Glutamatergic neuron (in vitro differentiated cells): Measurements from ENCODE around the gene SRSF11. TPM values are rescaled to one million over a fixed set of nuclear protein-coding genes. Genes with fewer than 3 reads are reported as not detected.

Experiments used
- DNase-seq: peaks from one replicate; pipeline ENCODE4 v3.0.0; 2022
- H3K27ac Mint-ChIP-seq: one replicate; pipeline ENCODE4 v1.8.0; 2020; ENCODE audit warnings: mild to moderate bottlenecking, mixed read lengths, inconsistent platforms; ENCODE audit not compliant: unreplicated experiment
- H3K27me3 Mint-ChIP-seq: one replicate; pipeline ENCODE4 v1.8.0; 2020; ENCODE audit warnings: mild to moderate bottlenecking, moderate library complexity, mixed read lengths, inconsistent platforms; ENCODE audit not compliant: unreplicated experiment
- H3K36me3 Mint-ChIP-seq: one replicate; pipeline ENCODE4 v1.8.0; 2020; ENCODE audit warnings: mild to moderate bottlenecking, mixed read lengths, inconsistent platforms; ENCODE audit not compliant: unreplicated experiment
- H3K4me1 Mint-ChIP-seq: one replicate; pipeline ENCODE4 v1.8.0; 2020; ENCODE audit warnings: mild to moderate bottlenecking, low read depth, mixed read lengths, inconsistent platforms; ENCODE audit not compliant: unreplicated experiment
- H3K4me3 Mint-ChIP-seq: one replicate; pipeline ENCODE4 v1.8.0; 2020; ENCODE audit warnings: mild to moderate bottlenecking, mixed read lengths, inconsistent platforms; ENCODE audit not compliant: unreplicated experiment
- H3K9me3 Mint-ChIP-seq: one replicate; pipeline ENCODE4 v1.8.0; 2020; ENCODE audit warnings: mild to moderate bottlenecking, moderate library complexity, mixed read lengths, inconsistent platforms; ENCODE audit not compliant: unreplicated experiment
- CTCF ChIP-seq: fragments of 200-600 bp; sonication (generic); IDR thresholded peaks from one replicate; pipeline ENCODE4 v1.5.0; 2021; ENCODE audit not compliant: partially characterized antibody, unreplicated experiment
- total RNA-seq: library from RNA; stranded (reverse); fragmentation: NEBNext Ultra II Directional; extraction: Animal tissue kit (Norgen Biotek cat#: 25700); gene quantifications from one replicate; pipeline ENCODE4 v1.2.1, GENCODE V29; 2021; ENCODE audit not compliant: unreplicated experiment

SRSF11 gene
- total RNA-seq, 1 donor from 2014 or later = 265 TPM

GRCh38 chr1:70248729-70249128 lies 27.5 kb downstream of the SRSF11 start:
- Mint-ChIP-seq H3K27ac (no peak overlapping the region), H3K27me3 (no peaks in the 10 kb centered on the region), H3K4me3 (no peak overlapping the region), H3K9me3 (no peaks in the 10 kb centered on the region), H3K36me3 (no peaks in the 10 kb centered on the region), H3K4me1 (no peaks in the 10 kb centered on the region)
- no peak for DNase-seq
- no peak for TF ChIP-seq CTCF

- no peaks in the 10 kb centered on the region for H3K9me3 Mint-ChIP-seq
- H3K27ac Mint-ChIP-seq = no peak overlapping the region
- H3K4me1 Mint-ChIP-seq = no peaks in the 10 kb centered on the region
- no peak overlapping the region for H3K4me3 Mint-ChIP-seq
- no peaks in the 10 kb centered on the region for H3K27me3 Mint-ChIP-seq
- DNase-seq = no peak
- no peaks in the 10 kb centered on the region for H3K36me3 Mint-ChIP-seq
- TF ChIP-seq CTCF = no peak
Observed at GRCh38 chr1:70256664-70257063, 35.5 kb downstream of the SRSF11 start.

GRCh38 chr1:70264839-70265238 lies 43.7 kb downstream of the SRSF11 start:
- H3K9me3 Mint-ChIP-seq = no peaks in the 10 kb centered on the region
- no peaks in the 10 kb centered on the region for H3K27me3 Mint-ChIP-seq
- H3K36me3 Mint-ChIP-seq = no peaks in the 10 kb centered on the region
- TF ChIP-seq CTCF = no peak
- no peak overlapping the region for H3K4me3 Mint-ChIP-seq
- no peak for DNase-seq
- H3K27ac Mint-ChIP-seq = no peak overlapping the region
- no peaks in the 10 kb centered on the region for H3K4me1 Mint-ChIP-seq

GRCh38 chr1:70265946-70266345 lies 44.8 kb downstream of the SRSF11 start:
- DNase-seq = no peak
- Mint-ChIP-seq H3K36me3 (no peaks in the 10 kb centered on the region), H3K27me3 (no peaks in the 10 kb centered on the region), H3K27ac (no peak overlapping the region), H3K9me3 (no peaks in the 10 kb centered on the region), H3K4me3 (no peak overlapping the region), H3K4me1 (no peaks in the 10 kb centered on the region)
- no peak for TF ChIP-seq CTCF

GRCh38 chr1:70277875-70278274 lies 56.7 kb downstream of the SRSF11 start:
- H3K36me3 Mint-ChIP-seq = no peaks in the 10 kb centered on the region
- DNase-seq = no peak
- H3K27ac Mint-ChIP-seq = no peak overlapping the region
- no peaks in the 10 kb centered on the region for H3K4me1 Mint-ChIP-seq
- no peaks in the 10 kb centered on the region for H3K9me3 Mint-ChIP-seq
- no peak for TF ChIP-seq CTCF
- no peak overlapping the region for H3K4me3 Mint-ChIP-seq
- H3K27me3 Mint-ChIP-seq = peaks cover 2% of the 10 kb centered on the region
